GM12878 (cell line): ENCODE results near the gene LPCAT3.

Experiments used
- CTCF ChIP-seq, 3 experiments: IDR thresholded peaks in 2 of 3; conservative IDR thresholded peaks in 1 of 3; 2 replicates each; pipeline ENCODE4 v1.5.1; 2011; ENCODE audit warnings: low read depth in 3 of 3, low read length in 3 of 3, mild to moderate bottlenecking in 3 of 3, control low read depth in 2 of 3, moderate library complexity in 2 of 3, inconsistent platforms in 1 of 3, mixed read lengths in 1 of 3; ENCODE audit not compliant: control insufficient read depth in 2 of 3, insufficient read depth in 1 of 3; ENCODE audit errors: extremely low read depth in 1 of 3
- ELK1 ChIP-seq: IDR thresholded peaks from 2 replicates; pipeline ENCODE4 v1.6.1; 2012; ENCODE audit warnings: low read depth, low read length, improper control_type of control experiment
- EP300 ChIP-seq, 2 experiments: fragments of 150-350 bp in 1 of 2; IDR thresholded peaks; 2 replicates each; pipeline ENCODE4 v1.6.1; 2011 to 2012; ENCODE audit warnings: low read depth in 2 of 2, low read length in 2 of 2, borderline replicate concordance in 1 of 2, improper control_type of control experiment in 1 of 2, inconsistent platforms in 1 of 2; ENCODE audit not compliant: control insufficient read depth in 1 of 2
- FOXM1 ChIP-seq: IDR thresholded peaks from 2 replicates; pipeline ENCODE4 v1.6.1; 2012; ENCODE audit warnings: low read depth, mild to moderate bottlenecking, inconsistent platforms, low read length, moderate library complexity
- GABPA ChIP-seq: IDR thresholded peaks from 2 replicates; pipeline ENCODE4 v1.6.1; 2014; ENCODE audit warnings: antibody characterized with exemption, low read depth, mild to moderate bottlenecking, inconsistent platforms
- HDGF ChIP-seq: fragments of 450-650 bp; IDR thresholded peaks from 2 replicates; pipeline ENCODE4 v1.6.1; 2016; ENCODE audit warnings: antibody characterized with exemption
- MEF2A ChIP-seq: IDR thresholded peaks from 2 replicates; pipeline ENCODE4 v1.6.1; 2011; ENCODE audit warnings: low read depth, mild to moderate bottlenecking, low read length, moderate library complexity; ENCODE audit not compliant: insufficient read depth
- NRF1 ChIP-seq: conservative IDR thresholded peaks from 2 replicates; pipeline ENCODE4 v1.6.1; 2011; ENCODE audit warnings: mild to moderate bottlenecking, low read depth, low read length, improper control_type of control experiment
- POLR2AphosphoS5 ChIP-seq: IDR thresholded peaks from 2 replicates; pipeline ENCODE4 v1.6.1; 2011; ENCODE audit warnings: mild to moderate bottlenecking, low read length, inconsistent platforms
- REST ChIP-seq: IDR thresholded peaks from 2 replicates; pipeline ENCODE4 v1.6.1; 2012; ENCODE audit warnings: mild to moderate bottlenecking, low read depth, low read length
- ZBTB33 ChIP-seq: fragments of 450-650 bp; IDR thresholded peaks from 2 replicates; pipeline ENCODE4 v1.6.1; 2017; ENCODE audit warnings: mild to moderate bottlenecking

GRCh38 chr12:7066596-7066995 lies 48.3 kb upstream of the LPCAT3 start:
- TF ChIP-seq NRF1 (no peak), GABPA (no peak), EP300 (IDR thresholded peaks at IDR 0.05; ENCODE audit: borderline replicate concordance in 1 of 2, control insufficient read depth in 1 of 2, low read depth in 2 of 2, low read length in 2 of 2) (no peak), MEF2A (no peak), CTCF (IDR thresholded peaks at IDR 0.05 in 2 of 3, conservative IDR thresholded peaks at IDR 0.05 in 1 of 3; ENCODE audit: control insufficient read depth in 2 of 3, extremely low read depth in 1 of 3, insufficient read depth in 1 of 3, low read depth in 3 of 3, low read length in 3 of 3) (no peak), POLR2AphosphoS5 (no peak), HDGF (no peak), REST (no peak), ELK1 (no peak), ZBTB33 (no peak), FOXM1 (no peak)
